Calu3 (cell line): Measurements from ENCODE around the gene MAN1B1. TPM values are rescaled to one million over a fixed set of nuclear protein-coding genes. Genes with fewer than 3 reads are reported as not detected.

Source experiments
- BruUV-seq: library from RNA; stranded (reverse); fragments of 400-500 nt; replicated peaks from 2 replicates; lab custom pipeline; 2021; lab: Mats Ljungman, UMichigan
- CTCF ChIA-PET: fragments of 300-600 bp; sonication (Branson Sonifier 250); formaldehyde crosslinking; loops from one replicate; lab custom pipeline; 2022; ENCODE audit warnings: antibody characterized with exemption; lab: Charles Lee
- DNase-seq: peaks from one replicate; pipeline ENCODE4 v3.0.0; 2022
- H3K27ac Mint-ChIP-seq: one replicate; pipeline ENCODE4 v1.8.0; 2022; ENCODE audit warnings: mixed read lengths; ENCODE audit not compliant: unreplicated experiment
- H3K27me3 Mint-ChIP-seq: one replicate; pipeline ENCODE4 v1.8.0; 2022; ENCODE audit warnings: mixed read lengths; ENCODE audit not compliant: unreplicated experiment
- H3K36me3 Mint-ChIP-seq: one replicate; pipeline ENCODE4 v1.8.0; 2022; ENCODE audit warnings: mild to moderate bottlenecking, moderate library complexity, mixed read lengths; ENCODE audit not compliant: insufficient read depth, unreplicated experiment
- H3K4me1 Mint-ChIP-seq: one replicate; pipeline ENCODE4 v1.8.0; 2022; ENCODE audit warnings: mild to moderate bottlenecking, low read depth, mixed read lengths; ENCODE audit not compliant: unreplicated experiment
- H3K4me3 Mint-ChIP-seq: one replicate; pipeline ENCODE4 v1.8.0; 2022; ENCODE audit warnings: mild to moderate bottlenecking, low read depth, moderate library complexity, mixed read lengths; ENCODE audit not compliant: unreplicated experiment
- H3K9me3 Mint-ChIP-seq: one replicate; pipeline ENCODE4 v1.8.0; 2022; ENCODE audit warnings: low read depth, mixed read lengths; ENCODE audit not compliant: unreplicated experiment
- CTCF ChIP-seq: fragments of 200-600 bp; IDR thresholded peaks from one replicate; pipeline ENCODE4 v1.8.0; 2022; ENCODE audit warnings: antibody characterized with exemption; ENCODE audit not compliant: unreplicated experiment
- intact Hi-C: fragments of 100-400 bp; cut with micrococcal nuclease; formaldehyde crosslinking; loops from one replicate; pipeline ENCODE4 v1.10.0; 2022; ENCODE audit not compliant: unreplicated experiment
- total RNA-seq: library from RNA; stranded (reverse); gene quantifications from 2 replicates; pipeline ENCODE4 v1.2.3, GENCODE V29; 2022

MAN1B1 gene
- total RNA-seq, 1 experiment from 2014 or later = 61.4 TPM

GRCh38 chr9:137110147-137110910, 23.5 kb downstream of the MAN1B1 start:
- CTCF ChIA-PET = no interaction called here
- no peaks in the 10 kb centered on the region for H3K27me3 Mint-ChIP-seq
- no peak for DNase-seq
- H3K9me3 Mint-ChIP-seq = no peaks in the 10 kb centered on the region
- peaks cover 17% of the 10 kb centered on the region for H3K36me3 Mint-ChIP-seq
- H3K4me1 Mint-ChIP-seq = no peaks in the 10 kb centered on the region
- no peak overlapping the region for H3K27ac Mint-ChIP-seq
- H3K4me3 Mint-ChIP-seq = peak overlapping the region; percentile 17
- no TSS peak for BruUV-seq
- intact Hi-C loops = no loop called here
- TF ChIP-seq CTCF = no peak

- intact Hi-C loops = no loop called here
- no peak for TF ChIP-seq CTCF
- H3K27me3 Mint-ChIP-seq = no peaks in the 10 kb centered on the region
- no peak overlapping the region for H3K27ac Mint-ChIP-seq
- no peaks in the 10 kb centered on the region for H3K9me3 Mint-ChIP-seq
- DNase-seq = no peak
- H3K4me1 Mint-ChIP-seq = no peaks in the 10 kb centered on the region
- CTCF ChIA-PET = no interaction called here
- no TSS peak for BruUV-seq
- H3K4me3 Mint-ChIP-seq = peak overlapping the region; percentile 17
- H3K36me3 Mint-ChIP-seq = peaks cover 17% of the 10 kb centered on the region
These were observed 24.4 kb downstream of the MAN1B1 start for GRCh38 chr9:137110911-137111787.

GRCh38 chr9:137111788-137112563, 25.2 kb downstream of the MAN1B1 start:
- no peaks in the 10 kb centered on the region for H3K9me3 Mint-ChIP-seq
- no peak overlapping the region for H3K4me3 Mint-ChIP-seq
- peaks cover 17% of the 10 kb centered on the region for H3K36me3 Mint-ChIP-seq
- H3K27ac Mint-ChIP-seq = no peak overlapping the region
- intact Hi-C loops = no loop called here
- DNase-seq = no peak
- no peak for TF ChIP-seq CTCF
- BruUV-seq = no TSS peak
- CTCF ChIA-PET = no interaction called here
- H3K27me3 Mint-ChIP-seq = peaks cover 6% of the 10 kb centered on the region
- H3K4me1 Mint-ChIP-seq = no peaks in the 10 kb centered on the region
